H9 (cell line): ENCODE measurements around the gene PLK1. TPM values are rescaled to one million over a fixed set of nuclear protein-coding genes. Genes with fewer than 3 reads are reported as not detected.
"Not testable (repeated sequence)": the region's sequence is repeated elsewhere in the genome, so short reads cannot be mapped to it uniquely, and the experiment has no call there.

Experiments
- DNase-seq: peaks from one replicate; pipeline ENCODE4 v3.0.0-alpha.2; 2017
- H2AFZ ChIP-seq: one replicate; pipeline ENCODE4 v1.6.1; 2013; ENCODE audit warnings: mild to moderate bottlenecking, low read length, control low read depth, moderate library complexity
- H2AK5ac ChIP-seq: 2 replicates; pipeline ENCODE4 v1.6.1; 2013; ENCODE audit warnings: low read length, control low read depth, mixed read lengths; ENCODE audit not compliant: insufficient read length
- H2BK120ac ChIP-seq: one replicate; pipeline ENCODE4 v1.6.1; 2013; ENCODE audit warnings: low read depth, mild to moderate bottlenecking, low read length, control low read depth, inconsistent platforms; ENCODE audit not compliant: poor library complexity, severe bottlenecking
- H2BK12ac ChIP-seq: 2 replicates; pipeline ENCODE4 v1.6.1; 2013; ENCODE audit warnings: low read length, control low read depth, mixed read lengths, low read depth; ENCODE audit not compliant: insufficient read length
- H2BK15ac ChIP-seq: 2 replicates; pipeline ENCODE4 v1.6.1; 2013; ENCODE audit warnings: low read depth, low read length, control low read depth
- H2BK20ac ChIP-seq: one replicate; pipeline ENCODE4 v1.6.1; 2013; ENCODE audit warnings: low read depth, mild to moderate bottlenecking, low read length, control low read depth, inconsistent platforms; ENCODE audit not compliant: poor library complexity, severe bottlenecking
- H2BK5ac ChIP-seq: 2 replicates; pipeline ENCODE4 v1.6.1; 2013; ENCODE audit warnings: low read length, control low read depth, mixed read lengths; ENCODE audit not compliant: insufficient read length
- H3K14ac ChIP-seq: 2 replicates; pipeline ENCODE4 v1.6.1; 2013; ENCODE audit warnings: low read length, control low read depth; ENCODE audit not compliant: insufficient read depth
- H3K18ac ChIP-seq: 2 replicates; pipeline ENCODE4 v1.6.1; 2013; ENCODE audit warnings: low read depth, mild to moderate bottlenecking, mixed read lengths, low read length, control low read depth; ENCODE audit not compliant: insufficient read length
- H3K23ac ChIP-seq: 2 replicates; pipeline ENCODE4 v1.6.1; 2013; ENCODE audit warnings: low read length, control low read depth, mixed read lengths, low read depth; ENCODE audit not compliant: insufficient read length
- H3K23me2 ChIP-seq: 2 replicates; pipeline ENCODE4 v1.6.1; 2013; ENCODE audit warnings: low read depth, mild to moderate bottlenecking, mixed read lengths, low read length, control low read depth; ENCODE audit not compliant: insufficient read length, poor library complexity, severe bottlenecking
- H3K27ac ChIP-seq: 2 replicates; pipeline ENCODE4 v1.5.1; 2013; ENCODE audit warnings: low read length, control low read depth, mixed read lengths, low read depth; ENCODE audit not compliant: insufficient read length
- H3K27me3 ChIP-seq: 2 replicates; pipeline ENCODE4 v1.6.1; 2013; ENCODE audit warnings: low read length, control low read depth, inconsistent platforms; ENCODE audit not compliant: insufficient read depth
- H3K4ac ChIP-seq: 2 replicates; pipeline ENCODE4 v1.6.1; 2013; ENCODE audit warnings: low read depth, mild to moderate bottlenecking, control low read depth, inconsistent platforms, low read length, moderate library complexity
- H3K4me1 ChIP-seq: 2 replicates; pipeline ENCODE4 v1.6.1; 2013; ENCODE audit warnings: low read length, control low read depth, inconsistent platforms; ENCODE audit not compliant: insufficient read depth
- H3K4me2 ChIP-seq: 2 replicates; pipeline ENCODE4 v1.6.1; 2013; ENCODE audit warnings: low read length, control low read depth, mixed read lengths; ENCODE audit not compliant: insufficient read length, insufficient read depth
- H3K56ac ChIP-seq: 2 replicates; pipeline ENCODE4 v1.6.1; 2013; ENCODE audit warnings: low read depth, mild to moderate bottlenecking, mixed read lengths, low read length, control low read depth; ENCODE audit not compliant: insufficient read length
- H3K79me1 ChIP-seq: 2 replicates; pipeline ENCODE4 v1.6.1; 2013; ENCODE audit warnings: low read depth, mild to moderate bottlenecking, moderate library complexity, low read length, control low read depth, inconsistent platforms; ENCODE audit not compliant: insufficient read depth, poor library complexity, severe bottlenecking
- H3K79me2 ChIP-seq: 2 replicates; pipeline ENCODE4 v1.6.1; 2013; ENCODE audit warnings: low read length, control low read depth, inconsistent platforms; ENCODE audit not compliant: insufficient read depth
- H3K9ac ChIP-seq: 2 replicates; pipeline ENCODE4 v1.6.1; 2013; ENCODE audit warnings: low read length, control low read depth, mixed read lengths; ENCODE audit not compliant: insufficient read length; ENCODE audit errors: extremely low read depth
- H3K9me3 ChIP-seq: one replicate; pipeline ENCODE4 v1.6.1; 2013; ENCODE audit warnings: low read depth, low read length, inconsistent platforms; ENCODE audit not compliant: control insufficient read depth
- H3T11ph ChIP-seq: one replicate; pipeline ENCODE4 v1.6.1; 2013; ENCODE audit warnings: mild to moderate bottlenecking, low read length, control low read depth, inconsistent platforms
- H4K20me1 ChIP-seq: one replicate; pipeline ENCODE4 v1.6.1; 2013; ENCODE audit not compliant: control insufficient read depth, insufficient read length, insufficient read depth
- H4K5ac ChIP-seq: 2 replicates; pipeline ENCODE4 v1.6.1; 2013; ENCODE audit warnings: low read depth, mild to moderate bottlenecking, mixed read lengths, low read length, control low read depth; ENCODE audit not compliant: insufficient read length
- H4K8ac ChIP-seq: replicated peaks from 2 replicates; pipeline ENCODE4 v1.6.1; 2013; ENCODE audit warnings: low read length, control low read depth, mixed read lengths, low read depth; ENCODE audit not compliant: insufficient read length
- H4K91ac ChIP-seq: 2 replicates; pipeline ENCODE4 v1.6.1; 2013; ENCODE audit warnings: low read depth, mild to moderate bottlenecking, moderate library complexity, mixed read lengths, low read length, control low read depth; ENCODE audit not compliant: insufficient read length
- H3K27ac Mint-ChIP-seq, 3 experiments: 2 replicates in 2 of 3; 3 replicates in 1 of 3; pipeline ENCODE4 v1.8.0; 2020 to 2021; ENCODE audit warnings: mixed read lengths in 3 of 3, mild to moderate bottlenecking in 1 of 3, moderate library complexity in 1 of 3
- H3K27me3 Mint-ChIP-seq: 2 replicates; pipeline ENCODE4 v1.8.0; 2021; ENCODE audit warnings: low read depth, mild to moderate bottlenecking, moderate library complexity, mixed read lengths
- H3K36me3 Mint-ChIP-seq, 3 experiments: 2 replicates in 2 of 3; 3 replicates in 1 of 3; pipeline ENCODE4 v1.8.0; 2020 to 2021; ENCODE audit warnings: low read depth in 3 of 3, mixed read lengths in 3 of 3; ENCODE audit not compliant: insufficient read depth in 1 of 3
- H3K4me1 Mint-ChIP-seq, 2 experiments: 2 replicates each; pipeline ENCODE4 v1.8.0; 2020; ENCODE audit warnings: mixed read lengths in 2 of 2
- H3K4me3 Mint-ChIP-seq, 2 experiments: 2 replicates in 1 of 2; 3 replicates in 1 of 2; pipeline ENCODE4 v1.8.0; 2020 to 2021; ENCODE audit warnings: mild to moderate bottlenecking in 2 of 2, mixed read lengths in 2 of 2, moderate library complexity in 1 of 2
- H3K9me3 Mint-ChIP-seq, 2 experiments: 2 replicates in 1 of 2; 3 replicates in 1 of 2; pipeline ENCODE4 v1.8.0; 2020; ENCODE audit warnings: mild to moderate bottlenecking in 2 of 2, mixed read lengths in 2 of 2, moderate library complexity in 1 of 2
- WGBS: extraction: QIAGEN DNeasy Blood & Tissue Kit; methylation state at CpG from one replicate; pipeline ENCODE4 v1.1.7; 2013; ENCODE audit warnings: missing lambda C conversion rate, low lambda C conversion rate, mixed read lengths; ENCODE audit not compliant: insufficient read length; ENCODE audit errors: extremely low coverage; 5-methylcytosine and 5-hydroxymethylcytosine counted together
- total RNA-seq: library from RNA; stranded (reverse); gene quantifications from 2 replicates; pipeline ENCODE4 v1.2.1, GENCODE V29; 2021
- TF ChIP-seq, protein P1 (sequence below): fragments of 200-600 bp; sonication (generic); conservative IDR thresholded peaks from 3 replicates; pipeline ENCODE4 v1.8.0; 2021; ENCODE audit warnings: antibody characterized with exemption, mild to moderate bottlenecking

PLK1 gene
- total RNA-seq, 1 experiment from 2014 or later: 140 TPM

DNA sequence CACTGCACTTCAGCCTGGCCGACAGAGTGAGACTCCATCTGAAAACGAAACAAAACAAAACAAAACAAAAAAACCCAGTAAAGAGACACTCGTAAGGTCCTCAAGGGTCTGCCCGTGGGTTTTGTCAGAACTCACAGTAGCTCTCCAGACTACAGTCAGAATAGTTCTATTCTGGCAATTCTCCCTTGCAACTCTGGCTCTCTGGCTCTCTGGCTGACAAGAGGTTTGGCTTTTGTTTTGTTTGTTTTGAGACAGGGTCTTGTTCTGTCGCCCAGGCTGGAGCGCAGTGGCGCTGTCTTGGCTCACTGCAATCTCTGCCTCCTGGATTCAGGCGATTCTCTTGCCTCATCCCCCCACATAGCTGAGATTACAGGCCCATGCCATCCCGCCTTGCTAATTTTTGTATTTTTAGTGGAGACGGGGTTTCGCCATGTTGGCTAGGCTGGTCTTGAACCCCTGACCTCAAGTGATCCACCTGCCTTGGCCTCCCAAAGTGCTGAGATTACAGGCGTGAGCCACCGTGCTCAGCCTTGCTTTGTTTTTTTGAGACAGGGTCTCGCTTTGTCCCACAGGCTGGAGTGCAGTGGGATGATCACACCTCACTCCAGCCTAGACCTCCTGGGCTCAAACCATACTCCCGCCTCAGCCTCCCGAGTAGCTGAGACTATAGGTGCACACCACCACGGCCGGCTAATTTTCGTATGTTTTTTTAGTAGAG, 55.6 kb downstream of the PLK1 start:
- H3K79me1 ChIP-seq: no peaks in the 10 kb centered on the region

DNA sequence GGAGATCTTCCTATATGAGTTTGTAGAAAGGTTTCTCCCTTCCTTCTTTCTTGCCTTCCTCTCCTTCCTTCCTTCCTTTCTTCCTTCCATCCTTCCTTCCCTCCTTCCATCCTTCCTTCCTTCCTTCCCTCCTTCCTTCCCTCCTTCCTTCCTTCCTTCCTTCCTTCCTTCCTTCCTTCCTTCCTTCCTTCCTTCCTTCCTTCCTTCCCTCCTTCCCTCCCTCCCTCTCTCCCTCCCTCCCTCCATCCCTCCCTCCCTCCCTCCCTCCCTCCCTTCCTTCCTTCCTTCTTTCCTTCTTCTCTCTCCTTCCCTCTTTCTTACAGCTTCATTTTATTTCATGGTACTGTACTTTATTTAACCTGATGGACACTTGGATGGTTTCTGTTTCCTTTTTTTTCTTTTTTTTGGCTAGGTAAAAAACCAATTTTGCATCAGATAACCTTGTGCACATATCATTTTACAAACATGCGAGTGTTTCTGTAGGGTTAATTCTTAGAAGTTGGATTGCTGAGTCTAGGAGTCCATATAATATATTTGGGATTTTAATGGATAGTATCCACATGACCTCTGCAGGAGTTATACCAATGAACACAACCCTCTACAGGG, 58.8 kb downstream of the PLK1 start:
- not testable (repeated sequence) for H3K9me3 Mint-ChIP-seq, H3K23ac ChIP-seq, H2AFZ ChIP-seq, DNase-seq, H3K27ac ChIP-seq, H3K9ac ChIP-seq, H3K9me3 ChIP-seq, H4K8ac ChIP-seq, H3K18ac ChIP-seq, H3K4me2 ChIP-seq, H4K91ac ChIP-seq, H3K4me1 Mint-ChIP-seq, H3K27me3 Mint-ChIP-seq, H4K20me1 ChIP-seq, H3K79me1 ChIP-seq, H2AK5ac ChIP-seq, H4K5ac ChIP-seq, H2BK5ac ChIP-seq, H3K4me3 Mint-ChIP-seq, H3K14ac ChIP-seq, H2BK12ac ChIP-seq, H3K27me3 ChIP-seq, H3K36me3 Mint-ChIP-seq, H3K27ac Mint-ChIP-seq, H3K4ac ChIP-seq, H3K23me2 ChIP-seq, H3K56ac ChIP-seq, H3T11ph ChIP-seq, H2BK20ac ChIP-seq, H2BK15ac ChIP-seq, H3K4me1 ChIP-seq, H3K79me2 ChIP-seq, H2BK120ac ChIP-seq
- no CpG with 5 or more reads among the region's 1 CpG for WGBS

More for the DNA sequence above, 55.6 kb downstream of the PLK1 start:
- no peak overlapping the region for H4K91ac ChIP-seq
- DNase-seq: no peak
- no peak overlapping the region for H3T11ph ChIP-seq
- no peaks in the 10 kb centered on the region for H4K20me1 ChIP-seq
- H3K79me2 ChIP-seq: no peaks in the 10 kb centered on the region
- H2BK5ac ChIP-seq: no peak overlapping the region
- H3K4ac ChIP-seq: no peak overlapping the region
- Mint-ChIP-seq H3K27ac (no peak overlapping the region), H3K9me3 (no peaks in the 10 kb centered on the region), H3K27me3 (peaks cover 2% of the 10 kb centered on the region), H3K4me1 (peaks cover 8 to 10% of the 10 kb centered on the region in 2 experiments), H3K4me3 (no peak overlapping the region), H3K36me3 (no peaks in the 10 kb centered on the region)
- no peak overlapping the region for H3K27ac ChIP-seq
- H3K4me2 ChIP-seq: no peak overlapping the region
- TF ChIP-seq, protein P1, sequence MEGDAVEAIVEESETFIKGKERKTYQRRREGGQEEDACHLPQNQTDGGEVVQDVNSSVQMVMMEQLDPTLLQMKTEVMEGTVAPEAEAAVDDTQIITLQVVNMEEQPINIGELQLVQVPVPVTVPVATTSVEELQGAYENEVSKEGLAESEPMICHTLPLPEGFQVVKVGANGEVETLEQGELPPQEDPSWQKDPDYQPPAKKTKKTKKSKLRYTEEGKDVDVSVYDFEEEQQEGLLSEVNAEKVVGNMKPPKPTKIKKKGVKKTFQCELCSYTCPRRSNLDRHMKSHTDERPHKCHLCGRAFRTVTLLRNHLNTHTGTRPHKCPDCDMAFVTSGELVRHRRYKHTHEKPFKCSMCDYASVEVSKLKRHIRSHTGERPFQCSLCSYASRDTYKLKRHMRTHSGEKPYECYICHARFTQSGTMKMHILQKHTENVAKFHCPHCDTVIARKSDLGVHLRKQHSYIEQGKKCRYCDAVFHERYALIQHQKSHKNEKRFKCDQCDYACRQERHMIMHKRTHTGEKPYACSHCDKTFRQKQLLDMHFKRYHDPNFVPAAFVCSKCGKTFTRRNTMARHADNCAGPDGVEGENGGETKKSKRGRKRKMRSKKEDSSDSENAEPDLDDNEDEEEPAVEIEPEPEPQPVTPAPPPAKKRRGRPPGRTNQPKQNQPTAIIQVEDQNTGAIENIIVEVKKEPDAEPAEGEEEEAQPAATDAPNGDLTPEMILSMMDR: no peak
- no peak overlapping the region for H2BK12ac ChIP-seq
- no peak overlapping the region for H3K9ac ChIP-seq
- no peak overlapping the region for H2BK120ac ChIP-seq
- H4K8ac ChIP-seq: no peak overlapping the region
- no peak overlapping the region for H4K5ac ChIP-seq
- H2BK20ac ChIP-seq: no peak overlapping the region
- H3K9me3 ChIP-seq: no peaks in the 10 kb centered on the region
- H3K14ac ChIP-seq: no peak overlapping the region
- H3K18ac ChIP-seq: no peak overlapping the region
- H3K23ac ChIP-seq: no peak overlapping the region
- no peak overlapping the region for H2AFZ ChIP-seq
- no peaks in the 10 kb centered on the region; the same call in 1 of the 2 replicates for H3K4me1 ChIP-seq
- no peak overlapping the region for H3K56ac ChIP-seq
- WGBS: no CpG with 5 or more reads among the region's 19 CpGs
- H3K27me3 ChIP-seq: no peaks in the 10 kb centered on the region
- no peak overlapping the region for H2BK15ac ChIP-seq
- H3K23me2 ChIP-seq: no peaks in the 10 kb centered on the region
- no peak overlapping the region for H2AK5ac ChIP-seq
